HEK293 (cell line): ENCODE results near the gene OLA1.

ENCODE experiments used
- CTCF ChIA-PET: fragments of 350-600 bp; formaldehyde crosslinking; extraction: SDS; loops from one replicate; lab custom pipeline; 2021; ENCODE audit warnings: antibody characterized with exemption; lab: Yijun Ruan, JAX
- POLR2A ChIA-PET: fragments of 300-600 bp; formaldehyde crosslinking; extraction: SDS; loops from one replicate; lab custom pipeline; 2020; ENCODE audit warnings: antibody characterized with exemption, inconsistent platforms; lab: Yijun Ruan, JAX
- H3K27ac ChIP-seq: fragments of 200-500 bp; sonication (Bioruptor generic); 2 replicates; pipeline ENCODE4 v1.5.1; 2014; ENCODE audit warnings: low read depth, low read length, control low read depth, inconsistent platforms; ENCODE audit errors: extremely low read depth
- H3K36me3 ChIP-seq, 2 experiments: fragments of 200-500 bp in 1 of 2; sonication (Bioruptor generic) in 1 of 2; 1 replicate in 1 of 2; 2 replicates in 1 of 2; pipeline ENCODE4 v1.5.1; 2014 to 2017; ENCODE audit warnings: inconsistent platforms in 2 of 2, low read length in 2 of 2; ENCODE audit not compliant: control insufficient read depth in 2 of 2, insufficient read depth in 1 of 2
- H3K4me1 ChIP-seq: fragments of 200-500 bp; sonication (Bioruptor generic); 2 replicates; pipeline ENCODE4 v1.5.1; 2014; ENCODE audit warnings: mild to moderate bottlenecking, low read length, inconsistent platforms; ENCODE audit not compliant: control insufficient read depth, insufficient read depth
- H3K4me3 ChIP-seq: 2 replicates; pipeline ENCODE4 v1.5.1; 2011; ENCODE audit warnings: low read depth, mild to moderate bottlenecking, control low read depth, low read length, moderate library complexity
- H3K9me3 ChIP-seq: fragments of 200-500 bp; sonication (Bioruptor generic); 2 replicates; pipeline ENCODE4 v1.5.1; 2014; ENCODE audit warnings: low read depth, low read length, inconsistent platforms; ENCODE audit not compliant: control insufficient read depth, insufficient read depth
- EGR2 ChIP-seq: fragments of 450-650 bp; formaldehyde crosslinking; IDR thresholded peaks from 2 replicates; pipeline ENCODE4 v1.5.1; 2016; ENCODE audit warnings: low read depth, missing biosample characterization, missing genetic modification characterization
- FEZF1 ChIP-seq: fragments of 450-650 bp; formaldehyde crosslinking; IDR thresholded peaks from 2 replicates; pipeline ENCODE4 v1.5.1; 2016; ENCODE audit warnings: missing biosample characterization, missing genetic modification characterization
- IKZF3 ChIP-seq: fragments of 450-650 bp; IDR thresholded peaks from 2 replicates; pipeline ENCODE4 v1.5.0; 2018; ENCODE audit warnings: missing biosample characterization, mild to moderate bottlenecking, missing genetic modification characterization, moderate library complexity
- KLF10 ChIP-seq: fragments of 450-650 bp; IDR thresholded peaks from 2 replicates; pipeline ENCODE4 v1.5.1; 2018; ENCODE audit warnings: missing biosample characterization, mild to moderate bottlenecking, missing genetic modification characterization
- MEIS1 ChIP-seq: sonication (generic); formaldehyde crosslinking; IDR thresholded peaks from 2 replicates; pipeline ENCODE4 v1.8.1; 2022; ENCODE audit warnings: missing genetic modification reagents, mild to moderate bottlenecking, borderline replicate concordance
- OSR2 ChIP-seq: fragments of 450-650 bp; formaldehyde crosslinking; IDR thresholded peaks from 2 replicates; pipeline ENCODE4 v1.5.1; 2016; ENCODE audit warnings: missing biosample characterization, missing genetic modification characterization
- RBAK ChIP-seq: fragments of 450-650 bp; formaldehyde crosslinking; IDR thresholded peaks from 2 replicates; pipeline ENCODE4 v1.5.1; 2016; ENCODE audit warnings: missing biosample characterization, missing genetic modification characterization
- SCRT2 ChIP-seq: fragments of 450-650 bp; formaldehyde crosslinking; IDR thresholded peaks from 2 replicates; pipeline ENCODE4 v1.5.1; 2016; ENCODE audit warnings: missing biosample characterization, missing genetic modification characterization
- SP7 ChIP-seq: fragments of 450-650 bp; formaldehyde crosslinking; IDR thresholded peaks from 2 replicates; pipeline ENCODE4 v1.5.1; 2016; ENCODE audit warnings: missing biosample characterization, missing genetic modification characterization
- TCF7L2 ChIP-seq: IDR thresholded peaks from 2 replicates; pipeline ENCODE4 v1.6.1; 2011; ENCODE audit warnings: low read depth, mild to moderate bottlenecking, inconsistent platforms, low read length, moderate library complexity, borderline replicate concordance
- ZEB2 ChIP-seq: fragments of 450-650 bp; formaldehyde crosslinking; IDR thresholded peaks from 2 replicates; pipeline ENCODE4 v1.5.1; 2016; ENCODE audit warnings: missing biosample characterization, missing genetic modification characterization
- ZNF2 ChIP-seq: fragments of 450-650 bp; formaldehyde crosslinking; IDR thresholded peaks from 2 replicates; pipeline ENCODE4 v1.5.1; 2016; ENCODE audit warnings: missing biosample characterization, missing genetic modification characterization
- ZNF266 ChIP-seq: fragments of 450-650 bp; formaldehyde crosslinking; IDR thresholded peaks from 2 replicates; pipeline ENCODE4 v1.5.1; 2016; ENCODE audit warnings: missing biosample characterization, missing genetic modification characterization, low read depth
- ZNF274 ChIP-seq, 2 experiments: fragments of 200-500 bp in 1 of 2; fragments of 450-650 bp in 1 of 2; sonication (Bioruptor generic) in 1 of 2; formaldehyde crosslinking in 1 of 2; IDR thresholded peaks; 2 replicates each; pipeline versions ENCODE4 v1.5.1 to v1.6.1; 2014 to 2016; ENCODE audit warnings: borderline replicate concordance in 1 of 2, inconsistent platforms in 1 of 2, low read length in 1 of 2, missing biosample characterization in 1 of 2, missing genetic modification characterization in 1 of 2
- ZNF324 ChIP-seq: fragments of 450-650 bp; formaldehyde crosslinking; IDR thresholded peaks from 2 replicates; pipeline ENCODE4 v1.5.1; 2016; ENCODE audit warnings: missing biosample characterization, missing genetic modification characterization
- ZNF366 ChIP-seq: fragments of 450-650 bp; formaldehyde crosslinking; conservative IDR thresholded peaks from 2 replicates; pipeline ENCODE4 v1.5.1; 2016; ENCODE audit warnings: missing biosample characterization, missing genetic modification characterization
- ZNF37A ChIP-seq: fragments of 450-650 bp; IDR thresholded peaks from 2 replicates; pipeline ENCODE4 v1.5.1; 2018; ENCODE audit warnings: missing biosample characterization, missing genetic modification characterization
- ZNF530 ChIP-seq: fragments of 450-650 bp; formaldehyde crosslinking; IDR thresholded peaks from 2 replicates; pipeline ENCODE4 v1.5.1; 2016; ENCODE audit warnings: low read depth, missing biosample characterization, missing genetic modification characterization
- ZNF623 ChIP-seq: fragments of 450-650 bp; formaldehyde crosslinking; IDR thresholded peaks from 2 replicates; pipeline ENCODE4 v1.5.1; 2016; ENCODE audit warnings: missing biosample characterization, missing genetic modification characterization
- ZNF692 ChIP-seq: fragments of 450-650 bp; formaldehyde crosslinking; IDR thresholded peaks from 2 replicates; pipeline ENCODE4 v1.5.1; 2016; ENCODE audit warnings: missing biosample characterization, missing genetic modification characterization
- ZNF701 ChIP-seq: fragments of 450-650 bp; formaldehyde crosslinking; IDR thresholded peaks from 2 replicates; pipeline ENCODE4 v1.5.1; 2016; ENCODE audit warnings: missing biosample characterization, missing genetic modification characterization
- ZNF792 ChIP-seq: fragments of 450-650 bp; formaldehyde crosslinking; IDR thresholded peaks from 2 replicates; pipeline ENCODE4 v1.5.1; 2016; ENCODE audit warnings: missing biosample characterization, missing genetic modification characterization
- ZNF837 ChIP-seq: fragments of 450-650 bp; formaldehyde crosslinking; IDR thresholded peaks from 2 replicates; pipeline ENCODE4 v1.5.1; 2016; ENCODE audit warnings: missing biosample characterization, missing genetic modification characterization
- ZSCAN18 ChIP-seq: fragments of 450-650 bp; formaldehyde crosslinking; IDR thresholded peaks from 2 replicates; pipeline ENCODE4 v1.5.1; 2016; ENCODE audit warnings: missing biosample characterization, missing genetic modification characterization
- TF ChIP-seq, protein P1 (sequence below): fragments of 450-650 bp; formaldehyde crosslinking; IDR thresholded peaks from 2 replicates; pipeline ENCODE4 v1.5.1; 2016; ENCODE audit warnings: missing biosample characterization, missing genetic modification characterization
- TF ChIP-seq, protein P2 (sequence below): fragments of 450-650 bp; formaldehyde crosslinking; IDR thresholded peaks from 2 replicates; pipeline ENCODE4; 2016; ENCODE audit warnings: missing biosample characterization, missing genetic modification characterization
- TF ChIP-seq, protein P3 (sequence below): fragments of 450-650 bp; formaldehyde crosslinking; IDR thresholded peaks from 2 replicates; pipeline ENCODE4 v1.5.1; 2017; ENCODE audit warnings: missing biosample characterization, missing genetic modification characterization

Gene OLA1

GRCh38 chr2:174121175-174121574 is 127.2 kb downstream of the OLA1 start (continued):
- no peak for TF ChIP-seq ZNF692
- TF ChIP-seq ZNF623: no peak
- TF ChIP-seq ZNF2 (tag by site-specific recombination): no peak
- TF ChIP-seq FEZF1 (tag by site-specific recombination): peak; percentile 66; the same call in 1 of the 2 replicates
- TF ChIP-seq IKZF3: 0 out of 2 replicates have a peak, but pooled peaks have one; percentile 38
- TF ChIP-seq KLF10 (tag by site-specific recombination): no peak
- no peak for TF ChIP-seq ZNF274 (IDR thresholded peaks at IDR 0.05; ENCODE audit: low read length)
- TF ChIP-seq ZNF274 (tag by site-specific recombination; IDR thresholded peaks at IDR 0.05; ENCODE audit: borderline replicate concordance): no peak
- TF ChIP-seq SCRT2 (tag by site-specific recombination): no peak
- no peak for TF ChIP-seq ZNF324
- TF ChIP-seq, protein P1, sequence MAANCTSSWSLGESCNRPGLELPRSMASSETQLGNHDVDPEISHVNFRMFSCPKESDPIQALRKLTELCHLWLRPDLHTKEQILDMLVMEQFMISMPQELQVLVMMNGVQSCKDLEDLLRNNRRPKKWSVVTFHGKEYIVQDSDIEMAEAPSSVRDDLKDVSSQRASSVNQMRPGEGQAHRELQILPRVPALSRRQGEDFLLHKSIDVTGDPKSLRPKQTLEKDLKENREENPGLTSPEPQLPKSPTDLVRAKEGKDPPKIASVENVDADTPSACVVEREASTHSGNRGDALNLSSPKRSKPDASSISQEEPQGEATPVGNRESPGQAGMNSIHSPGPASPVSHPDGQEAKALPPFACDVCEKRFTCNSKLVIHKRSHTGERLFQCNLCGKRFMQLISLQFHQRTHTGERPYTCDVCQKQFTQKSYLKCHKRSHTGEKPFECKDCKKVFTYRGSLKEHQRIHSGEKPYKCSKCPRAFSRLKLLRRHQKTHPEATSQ (tag by site-specific recombination): no peak
- no peak for TF ChIP-seq ZNF530
- TF ChIP-seq ZEB2 (tag by site-specific recombination): 0 out of 2 replicates have a peak, but pooled peaks have one; percentile 36
- TF ChIP-seq ZNF266 (tag by site-specific recombination): no peak
- TF ChIP-seq, protein P2, sequence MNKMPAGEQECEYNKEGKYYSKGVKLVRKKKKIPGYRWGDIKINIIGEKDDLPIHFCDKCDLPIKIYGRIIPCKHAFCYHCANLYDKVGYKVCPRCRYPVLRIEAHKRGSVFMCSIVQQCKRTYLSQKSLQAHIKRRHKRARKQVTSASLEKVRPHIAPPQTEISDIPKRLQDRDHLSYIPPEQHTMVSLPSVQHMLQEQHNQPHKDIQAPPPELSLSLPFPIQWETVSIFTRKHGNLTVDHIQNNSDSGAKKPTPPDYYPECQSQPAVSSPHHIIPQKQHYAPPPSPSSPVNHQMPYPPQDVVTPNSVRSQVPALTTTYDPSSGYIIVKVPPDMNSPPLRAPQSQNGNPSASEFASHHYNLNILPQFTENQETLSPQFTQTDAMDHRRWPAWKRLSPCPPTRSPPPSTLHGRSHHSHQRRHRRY (tag by site-specific recombination): no peak
- TF ChIP-seq TCF7L2: 0 out of 2 replicates have a peak, but pooled peaks have one; percentile 36
- no peak for TF ChIP-seq ZNF701
- TF ChIP-seq ZNF37A (tag by site-specific recombination): no peak
- no peak for TF ChIP-seq RBAK (tag by site-specific recombination)
- TF ChIP-seq ZSCAN18 (tag by site-specific recombination): no peak

DNA sequence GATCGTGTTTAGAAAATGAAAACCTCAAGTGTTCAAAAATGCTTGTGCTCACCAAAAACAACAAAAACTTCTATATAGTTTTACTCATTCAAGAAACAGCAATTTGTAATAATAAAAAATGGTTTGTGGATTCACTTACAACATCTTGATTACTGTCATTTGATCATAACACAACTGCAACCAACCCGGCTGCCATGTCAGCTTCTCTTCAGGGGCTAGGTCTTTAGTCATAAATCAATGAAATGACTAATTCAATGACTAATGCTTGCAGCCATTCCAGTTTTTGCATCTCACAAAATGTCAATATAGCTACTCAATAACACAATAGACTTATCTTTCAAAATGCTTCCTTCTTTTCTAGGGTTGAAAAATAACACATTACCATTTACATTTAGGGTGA is 128.0 kb downstream of the OLA1 start:
- Histone ChIP-seq H3K36me3 (no peaks in the 10 kb centered on the region), H3K4me3 (no peak overlapping the region)
- POLR2A ChIA-PET: no interaction called here
- peak; percentile 36 for TF ChIP-seq ZNF366
- peak; percentile 52 for TF ChIP-seq SP7 (tag by site-specific recombination)
- TF ChIP-seq ZNF837 (tag by site-specific recombination): no peak
- no peak for TF ChIP-seq EGR2 (tag by site-specific recombination)
- TF ChIP-seq, protein P3, sequence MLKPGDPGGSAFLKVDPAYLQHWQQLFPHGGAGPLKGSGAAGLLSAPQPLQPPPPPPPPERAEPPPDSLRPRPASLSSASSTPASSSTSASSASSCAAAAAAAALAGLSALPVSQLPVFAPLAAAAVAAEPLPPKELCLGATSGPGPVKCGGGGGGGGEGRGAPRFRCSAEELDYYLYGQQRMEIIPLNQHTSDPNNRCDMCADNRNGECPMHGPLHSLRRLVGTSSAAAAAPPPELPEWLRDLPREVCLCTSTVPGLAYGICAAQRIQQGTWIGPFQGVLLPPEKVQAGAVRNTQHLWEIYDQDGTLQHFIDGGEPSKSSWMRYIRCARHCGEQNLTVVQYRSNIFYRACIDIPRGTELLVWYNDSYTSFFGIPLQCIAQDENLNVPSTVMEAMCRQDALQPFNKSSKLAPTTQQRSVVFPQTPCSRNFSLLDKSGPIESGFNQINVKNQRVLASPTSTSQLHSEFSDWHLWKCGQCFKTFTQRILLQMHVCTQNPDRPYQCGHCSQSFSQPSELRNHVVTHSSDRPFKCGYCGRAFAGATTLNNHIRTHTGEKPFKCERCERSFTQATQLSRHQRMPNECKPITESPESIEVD (tag by site-specific recombination): peak; percentile 25; the same call in 1 of the 2 replicates
- no peak for TF ChIP-seq ZNF792 (tag by site-specific recombination)
- TF ChIP-seq MEIS1 (CRISPR knock-in tag): peak; percentile 60; the same call in 1 of the 2 replicates
- 0 out of 2 replicates have a peak, but pooled peaks have one; percentile 28 for TF ChIP-seq ZEB2 (tag by site-specific recombination)
- TF ChIP-seq OSR2: peak; percentile 19; the same call in 1 of the 2 replicates
- TF ChIP-seq, all 188 proteins: peak for 6
- H3K9me3 ChIP-seq: no peaks in the 10 kb centered on the region
- peaks cover 16% of the 10 kb centered on the region for H3K4me1 ChIP-seq
- CTCF ChIA-PET: no interaction called here
- no peak overlapping the region for H3K27ac ChIP-seq
